ENCODE measurements around the gene FUT2.
"Not testable (repeated sequence)": the region's sequence is repeated elsewhere in the genome, so short reads cannot be mapped to it uniquely, and the experiment has no call there.

- TF ChIP-seq CTCF, POLR2A (IDR thresholded peaks at IDR 0.05): not testable (repeated sequence)
Observed at GRCh38 chr19:48686637-48687036, 9.1 kb upstream of the FUT2 start.
